CD4-positive, alpha-beta T cell (primary cell): Measurements from ENCODE around the gene AVPR2. TPM values are rescaled to one million over a fixed set of nuclear protein-coding genes. Genes with fewer than 3 reads are reported as not detected.

Source experiments
- ATAC-seq: fragments of 200-7000 bp; cut with Tn5 transposase; one replicate; pipeline ENCODE4 v1.10.0; 2022; ENCODE audit warnings: mild to moderate bottlenecking; ENCODE audit not compliant: poor library complexity
- CTCF ChIA-PET: fragments of 350-600 bp; sonication (Branson Sonifier 250); formaldehyde crosslinking; loops from one replicate; lab custom pipeline; 2021; ENCODE audit warnings: antibody characterized with exemption, inconsistent platforms; lab: Charles Lee
- POLR2A ChIA-PET: fragments of 350-600 bp; sonication (Branson Sonifier 250); formaldehyde crosslinking; loops from one replicate; lab custom pipeline; 2021; ENCODE audit warnings: antibody characterized with exemption, inconsistent platforms; lab: Charles Lee
- DNase-seq, 14 experiments: peaks; one replicate each; pipeline ENCODE4 v3.0.0-alpha.2; 2013 to 2020; ENCODE audit warnings: mixed read lengths in 2 of 14
- H3K27ac ChIP-seq, 2 donors: one replicate each; pipeline versions ENCODE4 v1.5.1 to v1.7.0; 2013; ENCODE audit warnings: low read length in 2 of 2, low read depth in 1 of 2, mild to moderate bottlenecking in 1 of 2
- H3K27me3 ChIP-seq, 2 experiments: 1 replicate in 1 of 2; 2 replicates in 1 of 2; pipeline versions ENCODE4 v1.6.1 to v1.7.0; 2013; ENCODE audit warnings: low read length in 2 of 2, control low read depth in 1 of 2, mild to moderate bottlenecking in 1 of 2, moderate library complexity in 1 of 2; ENCODE audit not compliant: insufficient read depth in 2 of 2, control insufficient read depth in 1 of 2
- H3K36me3 ChIP-seq: one replicate; pipeline ENCODE4 v1.6.1; 2013; ENCODE audit warnings: low read length, control low read depth; ENCODE audit not compliant: insufficient read depth
- H3K4me1 ChIP-seq: one replicate; pipeline ENCODE4 v1.6.1; 2013; ENCODE audit warnings: low read length, control low read depth; ENCODE audit not compliant: insufficient read depth
- H3K4me3 ChIP-seq: one replicate; pipeline ENCODE4 v1.5.1; 2013; ENCODE audit warnings: mild to moderate bottlenecking, low read length, moderate library complexity
- H3K9me3 ChIP-seq, 2 experiments: 1 replicate in 1 of 2; 2 replicates in 1 of 2; pipeline versions ENCODE4 v1.6.1 to v1.7.0; 2013; ENCODE audit warnings: low read length in 2 of 2, mild to moderate bottlenecking in 2 of 2, control low read depth in 1 of 2, moderate library complexity in 1 of 2; ENCODE audit not compliant: control insufficient read depth in 1 of 2, insufficient read depth in 1 of 2
- H3K27ac Mint-ChIP-seq: one replicate; pipeline ENCODE4 v1.8.0; 2020; ENCODE audit warnings: mixed read lengths
- H3K27me3 Mint-ChIP-seq: one replicate; pipeline ENCODE4 v1.8.0; 2021; ENCODE audit warnings: mixed read lengths
- H3K36me3 Mint-ChIP-seq: one replicate; pipeline ENCODE4 v1.8.0; 2021; ENCODE audit warnings: low read depth, mixed read lengths
- H3K4me1 Mint-ChIP-seq: one replicate; pipeline ENCODE4 v1.8.0; 2021; ENCODE audit warnings: low read depth, mixed read lengths
- H3K4me3 Mint-ChIP-seq: one replicate; pipeline ENCODE4 v1.8.0; 2020; ENCODE audit warnings: mild to moderate bottlenecking, mixed read lengths
- H3K9me3 Mint-ChIP-seq: one replicate; pipeline ENCODE4 v1.8.0; 2020; ENCODE audit warnings: mixed read lengths
- intact Hi-C, 2 experiments: fragments of 100-400 bp; cut with DNase I in 1 of 2; cut with micrococcal nuclease in 1 of 2; formaldehyde crosslinking; loops; one replicate each; pipeline versions ENCODE4 v1.15.1 to v1.9.0; 2023 to 2025; cut with DNase I, micrococcal nuclease
- total RNA-seq, 174 experiments: library from RNA in 2 of 174; stranded (reverse) in 2 of 174; gene quantifications; one replicate each; pipeline ENCODE4 v1.2.3 and lab custom pipeline; 2021 to 2026
- TF ChIP-seq, protein P1 (sequence below): fragments of 200-600 bp; IDR thresholded peaks from one replicate; pipeline ENCODE4 v1.8.0; 2022; ENCODE audit warnings: antibody characterized with exemption, mild to moderate bottlenecking

The AVPR2 gene
- total RNA-seq, 2 experiments from 2014 or later: not detected

DNA sequence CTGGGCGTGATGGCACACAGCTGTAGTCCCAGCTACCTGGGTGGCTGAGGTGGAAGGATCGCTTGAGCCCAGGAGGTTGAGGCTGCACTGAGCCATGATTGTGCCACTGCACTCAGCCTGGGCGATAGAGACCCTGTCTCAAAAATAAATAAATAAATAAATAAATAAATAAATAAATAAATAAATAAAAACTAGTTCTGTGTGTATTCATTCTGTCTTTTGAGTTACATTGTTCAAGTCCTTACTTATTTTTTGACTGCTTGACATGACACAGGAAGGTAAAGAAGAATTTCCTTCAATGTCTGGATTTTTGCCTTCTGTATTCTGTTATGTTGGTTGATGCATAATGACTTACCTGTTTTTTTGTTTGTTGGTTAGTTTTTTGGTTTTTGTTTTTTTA is 32.6 kb downstream of the AVPR2 start:
- peaks cover 5% of the 10 kb centered on the region for H3K36me3 ChIP-seq
- H3K4me3 Mint-ChIP-seq: peak overlapping the region; percentile 25

DNA sequence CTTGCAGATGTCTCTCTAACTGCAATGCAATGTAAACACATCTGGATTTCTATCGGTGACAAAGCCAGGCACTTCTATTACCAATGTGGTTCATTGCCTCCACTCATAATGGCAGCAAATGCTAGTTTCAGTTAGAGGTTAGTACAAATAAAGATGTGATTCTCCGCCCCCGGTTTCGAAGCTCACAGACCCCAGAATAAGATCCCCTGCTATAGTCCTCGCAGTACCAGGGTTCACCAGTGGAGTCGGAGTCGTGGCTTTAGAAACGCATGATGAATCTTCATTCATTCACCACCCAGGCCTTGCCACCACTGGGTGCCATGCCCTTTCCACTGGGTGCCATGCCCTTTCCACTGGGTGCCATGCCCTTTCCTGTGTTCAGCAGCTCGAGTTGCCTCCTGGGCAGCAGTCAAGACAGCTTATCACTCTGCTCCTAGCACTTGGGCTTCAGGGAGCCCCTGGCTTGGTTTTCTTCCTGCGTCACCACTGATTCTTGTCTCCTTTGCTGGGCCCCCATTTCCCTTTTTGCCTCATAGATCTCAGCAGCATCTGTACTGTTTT is 33.8 kb downstream of the AVPR2 start:
- DNase-seq (no peak), ATAC-seq (no peak)
- POLR2A ChIA-PET: interaction anchor here (1.1 to 6.3 kb wide), 2 partner anchors 10 to 13 kb away, joined by 3 to 56 read pairs; partner anchors contain the start of gene ARHGAP4
- H3K9me3 ChIP-seq: no peaks in the 10 kb centered on the region
- H3K27me3 ChIP-seq: no peaks in the 10 kb centered on the region
- TF ChIP-seq, protein P1, sequence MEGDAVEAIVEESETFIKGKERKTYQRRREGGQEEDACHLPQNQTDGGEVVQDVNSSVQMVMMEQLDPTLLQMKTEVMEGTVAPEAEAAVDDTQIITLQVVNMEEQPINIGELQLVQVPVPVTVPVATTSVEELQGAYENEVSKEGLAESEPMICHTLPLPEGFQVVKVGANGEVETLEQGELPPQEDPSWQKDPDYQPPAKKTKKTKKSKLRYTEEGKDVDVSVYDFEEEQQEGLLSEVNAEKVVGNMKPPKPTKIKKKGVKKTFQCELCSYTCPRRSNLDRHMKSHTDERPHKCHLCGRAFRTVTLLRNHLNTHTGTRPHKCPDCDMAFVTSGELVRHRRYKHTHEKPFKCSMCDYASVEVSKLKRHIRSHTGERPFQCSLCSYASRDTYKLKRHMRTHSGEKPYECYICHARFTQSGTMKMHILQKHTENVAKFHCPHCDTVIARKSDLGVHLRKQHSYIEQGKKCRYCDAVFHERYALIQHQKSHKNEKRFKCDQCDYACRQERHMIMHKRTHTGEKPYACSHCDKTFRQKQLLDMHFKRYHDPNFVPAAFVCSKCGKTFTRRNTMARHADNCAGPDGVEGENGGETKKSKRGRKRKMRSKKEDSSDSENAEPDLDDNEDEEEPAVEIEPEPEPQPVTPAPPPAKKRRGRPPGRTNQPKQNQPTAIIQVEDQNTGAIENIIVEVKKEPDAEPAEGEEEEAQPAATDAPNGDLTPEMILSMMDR: no peak
- peak overlapping the region; percentile 49 for H3K27ac Mint-ChIP-seq
- no peaks in the 10 kb centered on the region for H3K36me3 ChIP-seq
- H3K4me1 Mint-ChIP-seq: peaks cover 30% of the 10 kb centered on the region
- no peak overlapping the region for H3K4me3 ChIP-seq
- no peak overlapping the region for H3K27ac ChIP-seq
- CTCF ChIA-PET: interaction anchor here (1.2 to 3.6 kb wide), 2 partner anchors 9 to 13 kb away, joined by 3 to 14 read pairs; no protein-coding TSS in a partner anchor
- no peaks in the 10 kb centered on the region for H3K36me3 Mint-ChIP-seq
- no peaks in the 10 kb centered on the region for H3K9me3 Mint-ChIP-seq
- peaks cover 31% of the 10 kb centered on the region for H3K4me1 ChIP-seq
- H3K27me3 Mint-ChIP-seq: no peaks in the 10 kb centered on the region
- peak overlapping the region; percentile 54 for H3K4me3 Mint-ChIP-seq
- intact Hi-C loops: no loop called here

More for the DNA sequence above, 32.6 kb downstream of the AVPR2 start:
- Histone ChIP-seq H3K4me1 (peaks cover 21% of the 10 kb centered on the region), H3K9me3 (no peaks in the 10 kb centered on the region), H3K27me3 (no peaks in the 10 kb centered on the region), H3K27ac (no peak overlapping the region), H3K4me3 (no peak overlapping the region)
- no peak overlapping the region for H3K27ac Mint-ChIP-seq
- no peaks in the 10 kb centered on the region for H3K9me3 Mint-ChIP-seq
- intact Hi-C loops: no loop called here
- H3K27me3 Mint-ChIP-seq: no peaks in the 10 kb centered on the region
- ATAC-seq (no peak), DNase-seq (no peak)
- H3K36me3 Mint-ChIP-seq: peaks cover 1% of the 10 kb centered on the region
- POLR2A ChIA-PET: interaction anchor here (0.5 to 6.3 kb wide), 4 partner anchors 9 to 144 kb away, joined by 3 to 56 read pairs (median 3); partner anchors contain the start of gene ARHGAP4
- CTCF ChIA-PET: interaction anchor here (1.0 to 3.6 kb wide), 3 partner anchors 8 to 10 kb away, joined by 3 to 14 read pairs (median 5); no protein-coding TSS in a partner anchor
- TF ChIP-seq, protein P1: no peak
- H3K4me1 Mint-ChIP-seq: peaks cover 30% of the 10 kb centered on the region

DNA sequence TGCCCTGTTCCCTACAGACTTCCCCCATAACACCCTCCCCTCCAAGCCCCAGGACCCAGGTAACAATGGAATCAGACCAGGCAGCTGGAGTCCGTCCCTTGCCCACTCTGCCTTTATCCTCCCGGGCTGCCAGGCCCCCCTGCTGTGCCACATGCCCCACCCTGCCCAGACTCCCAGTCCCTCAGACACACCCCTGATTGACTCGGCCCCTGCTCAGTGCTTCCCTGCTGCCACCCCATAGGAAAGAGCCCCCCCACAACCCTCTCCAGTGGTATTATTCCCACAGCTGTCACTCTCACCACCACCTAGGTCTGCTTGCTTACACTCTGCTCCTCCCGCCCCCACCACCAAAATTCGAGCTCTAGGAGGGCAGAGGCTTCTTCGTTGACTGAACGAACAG is 35.1 kb downstream of the AVPR2 start:
- Histone ChIP-seq H3K9me3 (no peaks in the 10 kb centered on the region), H3K4me1 (peaks cover 36% of the 10 kb centered on the region), H3K27ac (no peak overlapping the region), H3K4me3 (no peak overlapping the region), H3K27me3 (no peaks in the 10 kb centered on the region), H3K36me3 (no peaks in the 10 kb centered on the region)
- no peak overlapping the region for H3K4me3 Mint-ChIP-seq
- H3K36me3 Mint-ChIP-seq: no peaks in the 10 kb centered on the region
- POLR2A ChIA-PET: interaction anchor here (0.8 to 6.3 kb wide), 4 partner anchors 11 to 14 kb away, joined by 3 to 56 read pairs (median 4); partner anchors contain the start of gene ARHGAP4
- TF ChIP-seq, protein P1: no peak
- CTCF ChIA-PET: interaction anchor here (1.4 kb wide), 1 partner anchor 16 kb away, joined by 3 read pairs; no protein-coding TSS in a partner anchor
- intact Hi-C loops: no loop called here
- no peaks in the 10 kb centered on the region for H3K27me3 Mint-ChIP-seq
- H3K27ac Mint-ChIP-seq: no peak overlapping the region
- H3K9me3 Mint-ChIP-seq: no peaks in the 10 kb centered on the region
- DNase-seq: no peak
- H3K4me1 Mint-ChIP-seq: peaks cover 21% of the 10 kb centered on the region
- no peak for ATAC-seq
